NCI-H1436 treated with DMSO at 0.1 percent for 48 hours (cell line): ENCODE data around the gene TTC24.
"Not testable (repeated sequence)": the region's sequence is repeated elsewhere in the genome, so short reads cannot be mapped to it uniquely, and the experiment has no call there.

Source experiments
- DNase-seq: peaks from one replicate; lab custom pipeline; 2025; lab: John Stamatoyannopoulos, UW

Gene TTC24

DNA sequence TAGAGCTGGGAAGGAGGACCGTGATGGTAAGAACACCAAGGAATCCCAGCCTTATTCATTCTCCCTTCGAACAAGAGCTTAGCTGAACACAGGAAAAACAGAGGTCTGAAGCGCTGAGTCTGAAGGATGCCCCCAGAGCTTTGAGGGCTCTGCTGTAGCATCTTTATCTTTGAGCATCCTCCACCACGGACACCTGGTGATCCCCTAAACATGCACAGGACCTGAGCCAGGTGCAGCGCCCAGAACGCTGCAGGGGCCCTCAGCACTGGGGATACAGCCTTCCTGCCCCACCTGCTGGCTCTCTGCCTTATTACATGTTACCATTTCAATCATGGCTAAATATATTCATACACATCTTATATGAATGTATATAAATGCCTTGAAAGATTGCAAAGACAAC lies 29.5 kb downstream of the TTC24 start:
- DNase-seq: no peak

DNA sequence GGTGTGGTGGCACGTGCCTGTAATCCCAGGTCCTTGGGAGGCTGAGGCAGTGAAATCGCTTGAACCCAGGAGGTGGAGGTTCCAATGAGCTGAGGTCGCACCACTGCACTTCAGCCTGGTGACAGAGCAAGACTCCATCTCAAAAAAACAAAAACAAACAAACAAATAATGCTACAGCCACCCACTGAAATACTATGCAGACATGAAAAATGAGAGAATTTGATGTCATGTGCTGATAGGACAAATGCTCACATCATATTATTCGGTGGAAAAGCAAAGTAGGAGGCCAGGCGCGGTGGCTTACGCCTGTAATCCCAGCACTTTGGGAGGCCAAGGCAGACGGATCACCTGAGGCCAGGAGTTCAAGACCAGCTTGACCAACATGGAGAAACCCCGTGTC lies 30.5 kb downstream of the TTC24 start:
- not testable (repeated sequence) for DNase-seq

DNA sequence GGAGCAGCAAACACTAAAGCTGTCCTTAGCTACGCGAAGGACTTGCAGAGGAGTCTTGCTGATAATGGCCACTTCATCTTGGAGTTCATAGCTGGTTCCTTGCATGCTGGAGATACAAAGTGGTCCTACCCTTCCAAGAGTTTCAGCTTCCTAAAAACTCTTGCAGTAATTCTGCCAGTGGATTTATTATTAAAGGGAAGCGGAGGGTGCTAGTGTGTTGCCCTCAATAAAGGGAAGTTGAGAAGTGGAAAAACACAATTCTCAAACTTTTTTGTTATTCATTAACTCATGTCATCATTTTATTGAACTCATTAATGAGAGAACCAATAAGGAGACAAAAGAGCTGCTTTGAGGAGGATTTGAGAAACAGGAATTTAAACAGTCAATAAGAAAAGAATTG lies 33.1 kb downstream of the TTC24 start:
- DNase-seq: no peak

DNA sequence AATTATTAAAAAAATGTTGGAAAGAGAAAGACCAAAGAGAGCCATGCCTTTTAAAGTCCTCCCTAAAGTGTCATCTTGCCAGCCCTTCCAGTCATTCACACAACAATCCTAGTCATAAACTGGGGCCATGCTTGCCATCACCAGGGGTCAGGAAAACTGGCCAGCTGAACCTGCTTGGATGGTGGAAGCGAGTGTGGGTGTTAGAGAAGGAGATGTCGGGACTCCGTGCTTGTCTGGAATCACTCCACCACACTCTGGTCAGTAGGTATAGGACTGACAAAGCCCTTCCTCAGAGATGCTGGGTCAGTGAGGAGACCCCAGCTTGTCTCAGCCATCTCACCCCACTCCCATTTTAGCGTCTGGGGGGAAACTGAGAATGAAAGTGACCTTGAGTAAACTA lies 36.4 kb downstream of the TTC24 start:
- DNase-seq: no peak

DNA sequence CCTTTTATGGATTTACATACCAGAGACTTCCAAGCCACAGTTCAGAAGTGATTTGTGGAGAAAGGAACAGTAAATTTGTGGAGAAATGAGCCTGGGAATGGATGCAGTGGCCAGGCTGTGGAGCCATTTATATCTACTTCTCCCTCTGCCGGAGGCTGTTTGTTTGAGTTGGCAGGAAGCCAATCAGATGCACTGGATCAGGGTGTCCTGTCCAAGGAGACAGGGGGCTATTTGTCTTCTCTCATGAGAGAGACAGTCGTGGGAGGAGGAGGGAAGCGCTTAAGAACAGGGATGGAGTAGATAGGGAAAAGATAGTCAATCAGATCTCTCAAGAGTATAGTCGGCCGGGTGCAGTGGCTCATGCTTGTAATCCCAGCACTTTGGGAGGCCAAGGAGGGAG lies 36.9 kb downstream of the TTC24 start:
- no peak for DNase-seq

- DNase-seq: no peak
These were observed 39.5 kb downstream of the TTC24 start, which contains the start of gene HAPLN2 for GRCh38 chr1:156618853-156619581. HAPLN2 (plus strand) TSS chr1:156619415; CDS start chr1:156623491, 4,076 bp downstream.

DNA sequence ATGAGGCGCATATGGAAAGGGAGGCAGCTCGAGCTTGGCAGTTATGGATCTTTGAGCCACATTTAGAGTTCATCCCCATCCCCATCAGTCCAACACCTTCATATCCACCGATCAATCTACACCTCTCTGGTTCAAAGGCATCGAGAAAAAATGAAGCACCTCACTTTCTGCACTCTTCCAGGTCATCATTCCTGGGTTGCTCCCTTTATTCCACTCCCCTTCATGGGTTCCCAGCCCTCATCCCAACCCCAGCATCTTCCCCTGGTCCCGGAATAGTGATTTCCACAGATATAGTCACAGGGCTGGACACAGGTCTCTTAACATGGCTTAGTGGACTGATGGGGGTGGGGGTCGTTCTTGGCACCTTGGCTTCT lies 40.0 kb downstream of the TTC24 start:
- no peak for DNase-seq

- DNase-seq: no peak
These were observed 43.2 kb downstream of the TTC24 start for GRCh38 chr1:156622581-156623297.

DNA sequence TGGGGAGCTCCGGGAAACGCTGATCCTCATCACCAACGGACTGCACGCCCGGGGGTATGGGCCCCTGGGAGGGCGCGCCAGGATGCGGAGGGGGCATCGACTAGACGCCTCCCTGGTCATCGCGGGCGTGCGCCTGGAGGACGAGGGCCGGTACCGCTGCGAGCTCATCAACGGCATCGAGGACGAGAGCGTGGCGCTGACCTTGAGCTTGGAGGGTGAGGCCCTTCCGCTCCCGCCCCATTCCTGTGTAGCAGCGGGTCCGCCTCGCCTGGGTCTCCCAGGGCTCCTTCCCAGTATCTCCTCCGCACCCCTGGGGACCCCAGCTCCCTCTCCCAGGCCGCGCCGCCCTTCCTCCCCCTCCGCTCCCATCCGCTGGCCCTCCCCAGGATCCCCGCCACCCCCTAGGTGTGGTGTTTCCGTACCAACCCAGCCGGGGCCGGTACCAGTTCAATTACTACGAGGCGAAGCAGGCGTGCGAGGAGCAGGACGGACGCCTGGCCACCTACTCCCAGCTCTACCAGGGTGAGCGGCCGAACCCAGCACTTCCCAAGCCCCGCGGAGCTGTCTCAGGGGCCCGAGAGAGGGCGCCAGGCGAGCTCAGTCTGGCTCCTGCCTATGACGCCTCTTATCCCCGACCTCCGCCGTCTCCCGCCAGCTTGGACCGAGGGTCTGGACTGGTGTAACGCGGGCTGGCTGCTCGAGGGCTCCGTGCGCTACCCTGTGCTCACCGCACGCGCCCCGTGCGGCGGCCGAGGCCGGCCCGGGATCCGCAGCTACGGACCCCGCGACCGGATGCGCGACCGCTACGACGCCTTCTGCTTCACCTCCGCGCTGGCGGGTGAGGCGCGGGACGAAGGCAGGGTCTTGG lies 44.7 kb downstream of the TTC24 start:
- no peak for DNase-seq

DNA sequence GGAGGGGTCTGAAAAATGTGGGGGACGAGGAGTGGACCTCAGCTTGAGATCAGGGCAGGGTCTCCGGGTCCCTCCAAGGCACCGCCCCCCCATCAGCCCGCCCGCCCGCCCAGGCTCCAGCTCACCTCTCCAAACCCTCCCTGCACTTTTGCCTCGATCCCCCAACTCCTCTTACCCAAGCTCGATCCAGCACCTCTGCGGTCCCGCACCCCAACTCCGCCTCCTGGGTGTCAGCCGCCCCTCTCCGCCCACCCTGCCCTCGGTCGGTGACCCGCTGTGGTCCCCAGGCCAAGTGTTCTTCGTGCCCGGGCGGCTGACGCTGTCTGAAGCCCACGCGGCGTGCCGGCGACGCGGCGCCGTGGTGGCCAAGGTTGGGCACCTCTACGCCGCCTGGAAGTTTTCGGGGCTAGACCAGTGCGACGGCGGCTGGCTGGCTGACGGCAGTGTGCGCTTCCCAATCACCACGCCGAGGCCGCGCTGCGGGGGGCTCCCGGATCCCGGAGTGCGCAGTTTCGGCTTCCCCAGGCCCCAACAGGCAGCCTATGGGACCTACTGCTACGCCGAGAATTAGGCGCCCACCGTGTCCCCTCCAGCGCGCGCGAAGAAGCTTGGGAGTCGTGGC lies 45.4 kb downstream of the TTC24 start:
- no peak for DNase-seq

- no peak for DNase-seq
These were observed 46.0 kb downstream of the TTC24 start for GRCh38 chr1:156625436-156626078.

GRCh38 chr1:156626079-156626438 lies 46.5 kb downstream of the TTC24 start:
- DNase-seq: no peak

GRCh38 chr1:156627313-156627880 lies 47.9 kb downstream of the TTC24 start:
- no peak for DNase-seq

GRCh38 chr1:156629823-156630449 lies 50.4 kb downstream of the TTC24 start:
- DNase-seq: no peak

GRCh38 chr1:156631152-156631551 lies 51.6 kb downstream of the TTC24 start:
- DNase-seq: not testable (repeated sequence)

- DNase-seq: no peak
These were observed 52.8 kb downstream of the TTC24 start for GRCh38 chr1:156632355-156632754.
